Ishikawa (cell line): ENCODE data around the gene NRXN3.

Experiments
- CEBPB ChIP-seq: IDR thresholded peaks from 2 replicates; pipeline ENCODE4 v1.6.1; 2012
- CREB1 ChIP-seq: IDR thresholded peaks from 2 replicates; pipeline ENCODE4 v1.6.1; 2012; ENCODE audit warnings: low read depth
- EP300 ChIP-seq: IDR thresholded peaks from 2 replicates; pipeline ENCODE4 v1.6.1; 2012; ENCODE audit warnings: borderline replicate concordance
- FOXM1 ChIP-seq: IDR thresholded peaks from 2 replicates; pipeline ENCODE4 v1.6.1; 2012; ENCODE audit warnings: low read depth, borderline replicate concordance
- RAD21 ChIP-seq: IDR thresholded peaks from 2 replicates; pipeline ENCODE4 v1.6.1; 2012; ENCODE audit warnings: low read depth
- YY1 ChIP-seq: IDR thresholded peaks from 2 replicates; pipeline ENCODE4 v1.6.1; 2012; ENCODE audit warnings: low read depth
- TF ChIP-seq, protein P1 (sequence below): IDR thresholded peaks from 2 replicates; pipeline ENCODE4 v1.6.1; 2012

DNA sequence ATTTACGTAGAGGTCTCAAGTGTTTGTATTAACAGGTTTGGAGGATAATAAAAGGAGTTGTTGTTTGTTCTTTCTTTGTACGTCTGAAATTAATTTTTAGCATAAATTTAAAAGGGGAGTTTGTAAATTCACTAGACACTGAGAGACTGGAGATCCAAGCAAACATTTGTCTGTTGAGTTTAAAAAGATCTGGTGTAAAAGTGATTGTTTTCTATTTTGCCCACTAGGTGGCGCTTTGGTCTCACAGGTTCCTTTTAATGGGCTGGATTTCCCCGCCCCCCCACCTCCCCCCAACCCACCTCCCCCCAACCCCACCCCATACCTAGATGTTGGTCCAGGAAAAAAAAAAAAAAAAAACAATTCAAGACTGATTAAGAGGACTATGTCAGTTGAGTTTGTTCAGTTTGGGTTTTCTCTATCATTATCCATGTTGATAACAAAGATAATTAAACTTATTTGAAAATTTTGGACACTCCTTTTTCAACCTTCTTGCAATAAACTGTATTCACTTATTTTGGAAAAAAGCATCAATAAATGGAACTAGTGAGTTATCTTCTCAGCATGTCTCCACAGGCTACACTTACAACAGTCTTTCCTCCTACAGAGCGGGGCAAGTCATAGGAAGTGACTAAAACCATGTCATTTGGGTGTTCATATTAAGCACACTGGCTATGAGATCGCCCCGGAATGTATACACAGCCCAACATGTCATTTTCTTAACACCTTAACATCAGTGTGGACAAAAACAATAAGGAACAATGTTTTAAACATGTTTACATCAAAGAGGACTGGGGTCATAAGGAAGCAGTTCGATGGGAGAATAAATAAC is 841.1 kb downstream of the NRXN3 start:
- TF ChIP-seq EP300 (no peak), FOXM1 (no peak), RAD21 (peak; percentile 51), CEBPB (no peak), YY1 (no peak), CREB1 (no peak)
- TF ChIP-seq, protein P1, sequence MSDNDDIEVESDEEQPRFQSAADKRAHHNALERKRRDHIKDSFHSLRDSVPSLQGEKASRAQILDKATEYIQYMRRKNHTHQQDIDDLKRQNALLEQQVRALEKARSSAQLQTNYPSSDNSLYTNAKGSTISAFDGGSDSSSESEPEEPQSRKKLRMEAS: no peak
